IPS-18a (cell line): ENCODE data around the gene KCNJ9.

ENCODE experiments used
- H3K27ac ChIP-seq: one replicate; pipeline ENCODE4 v1.5.1; 2013; ENCODE audit warnings: low read length
- H3K27me3 ChIP-seq: one replicate; pipeline ENCODE4 v1.6.1; 2013; ENCODE audit warnings: mild to moderate bottlenecking, low read length; ENCODE audit not compliant: control insufficient read depth, insufficient read depth
- H3K36me3 ChIP-seq: one replicate; pipeline ENCODE4 v1.6.1; 2013; ENCODE audit warnings: low read depth, low read length; ENCODE audit not compliant: control insufficient read depth
- H3K4me1 ChIP-seq: one replicate; pipeline ENCODE4 v1.6.1; 2013; ENCODE audit warnings: low read depth, low read length; ENCODE audit not compliant: control insufficient read depth
- H3K4me3 ChIP-seq: one replicate; pipeline ENCODE4 v1.5.1; 2013; ENCODE audit warnings: low read length
- H3K9ac ChIP-seq: one replicate; pipeline ENCODE4 v1.6.1; 2013; ENCODE audit warnings: mild to moderate bottlenecking, low read length, moderate library complexity
- H3K9me3 ChIP-seq: one replicate; pipeline ENCODE4 v1.6.1; 2013; ENCODE audit warnings: low read depth, low read length; ENCODE audit not compliant: control insufficient read depth

The KCNJ9 gene

DNA sequence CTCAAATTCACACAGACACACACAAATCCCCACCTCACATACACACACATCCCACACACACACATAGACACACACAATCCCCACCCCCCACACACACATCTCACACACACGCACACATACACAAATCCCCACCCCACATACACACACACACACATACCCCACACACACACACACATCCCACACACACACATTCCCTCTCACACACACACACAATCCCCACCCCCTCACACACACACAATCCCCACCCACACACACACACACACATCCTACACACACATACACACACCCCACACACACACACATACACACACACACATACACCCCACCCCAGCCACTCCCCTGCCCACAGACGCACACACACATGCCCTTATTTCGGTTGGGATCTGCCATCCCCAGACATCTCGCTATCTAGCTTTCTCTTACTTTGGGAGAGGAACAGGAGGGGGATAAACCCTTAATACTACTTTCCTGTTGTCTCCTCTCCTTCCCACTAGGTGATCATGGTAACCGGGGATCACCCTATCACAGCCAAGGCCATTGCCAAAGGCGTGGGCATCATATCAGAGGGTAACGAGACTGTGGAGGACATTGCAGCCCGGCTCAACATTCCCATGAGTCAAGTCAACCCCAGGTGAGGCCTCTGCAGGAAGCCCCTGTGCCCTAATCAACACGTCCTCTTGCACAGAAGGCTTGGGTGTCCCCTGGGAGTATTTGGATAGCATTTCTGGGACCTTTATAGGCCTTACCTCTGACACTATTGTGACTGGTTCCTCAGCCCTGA, 52.8 kb downstream of the KCNJ9 start:
- Histone ChIP-seq H3K9ac (no peak overlapping the region), H3K4me3 (no peak overlapping the region), H3K27ac (no peak overlapping the region), H3K36me3 (peaks cover 77% of the 10 kb centered on the region), H3K9me3 (no peaks in the 10 kb centered on the region), H3K4me1 (no peaks in the 10 kb centered on the region), H3K27me3 (no peaks in the 10 kb centered on the region)

- Histone ChIP-seq H3K36me3 (peaks cover 77% of the 10 kb centered on the region), H3K27me3 (no peaks in the 10 kb centered on the region), H3K27ac (no peak overlapping the region), H3K9me3 (no peaks in the 10 kb centered on the region), H3K9ac (no peak overlapping the region), H3K4me1 (no peaks in the 10 kb centered on the region), H3K4me3 (no peak overlapping the region)
These were observed 53.6 kb downstream of the KCNJ9 start for GRCh38 chr1:160134791-160135572.

- Histone ChIP-seq H3K27me3 (no peaks in the 10 kb centered on the region), H3K9me3 (no peaks in the 10 kb centered on the region), H3K36me3 (peaks cover 71% of the 10 kb centered on the region), H3K4me3 (no peak overlapping the region), H3K9ac (no peak overlapping the region), H3K27ac (no peak overlapping the region), H3K4me1 (no peaks in the 10 kb centered on the region)
These were observed 55.0 kb downstream of the KCNJ9 start for GRCh38 chr1:160136121-160136925.

DNA sequence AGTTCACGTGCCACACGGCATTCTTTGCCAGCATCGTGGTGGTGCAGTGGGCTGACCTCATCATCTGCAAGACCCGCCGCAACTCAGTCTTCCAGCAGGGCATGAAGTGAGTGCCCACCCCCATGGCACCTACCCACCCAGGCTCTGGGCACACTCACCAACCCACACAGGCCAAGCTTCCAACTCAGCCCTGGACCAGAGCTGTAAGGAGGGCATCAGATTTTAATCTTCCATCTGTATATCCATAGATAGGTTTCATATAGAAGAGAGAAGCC, 55.5 kb downstream of the KCNJ9 start:
- Histone ChIP-seq H3K27ac (no peak overlapping the region), H3K9ac (no peak overlapping the region), H3K36me3 (peaks cover 73% of the 10 kb centered on the region)

GRCh38 chr1:160137216-160137862, 56.0 kb downstream of the KCNJ9 start:
- peaks cover 73% of the 10 kb centered on the region for H3K36me3 ChIP-seq
- no peaks in the 10 kb centered on the region for H3K4me1 ChIP-seq
- H3K9me3 ChIP-seq: no peaks in the 10 kb centered on the region
- H3K9ac ChIP-seq: no peak overlapping the region
- no peak overlapping the region for H3K27ac ChIP-seq
- no peaks in the 10 kb centered on the region for H3K27me3 ChIP-seq
- H3K4me3 ChIP-seq: no peak overlapping the region

More for the DNA sequence above, 55.5 kb downstream of the KCNJ9 start:
- Histone ChIP-seq H3K4me3 (no peak overlapping the region), H3K27me3 (no peaks in the 10 kb centered on the region), H3K9me3 (no peaks in the 10 kb centered on the region), H3K4me1 (no peaks in the 10 kb centered on the region)

GRCh38 chr1:160139840-160140239, 58.5 kb downstream of the KCNJ9 start:
- Histone ChIP-seq H3K4me1 (peaks cover 3% of the 10 kb centered on the region), H3K36me3 (peaks cover 58% of the 10 kb centered on the region), H3K9me3 (no peaks in the 10 kb centered on the region), H3K4me3 (no peak overlapping the region), H3K27me3 (no peaks in the 10 kb centered on the region), H3K9ac (no peak overlapping the region), H3K27ac (no peak overlapping the region)
